Sigmoid colon (tissue), 7 donors: ENCODE results near the gene GRM7. TPM values are rescaled to one million over a fixed set of nuclear protein-coding genes. Genes with fewer than 3 reads are reported as not detected.

ENCODE experiments used
- DNase-seq: peaks from one replicate; pipeline ENCODE4 v3.0.0-alpha.2; 2019
- H3K27ac ChIP-seq, 4 donors: fragments of 200-600 bp; sonication (generic); one replicate each; pipeline ENCODE4 v1.5.1; 2016 to 2019; ENCODE audit warnings: mild to moderate bottlenecking in 1 of 4
- H3K27me3 ChIP-seq, 3 donors: fragments of 200-600 bp; sonication (generic); one replicate each; pipeline ENCODE4 v1.5.1; 2019; ENCODE audit warnings: mild to moderate bottlenecking in 1 of 3
- H3K36me3 ChIP-seq, 4 donors: fragments of 200-600 bp; sonication (generic); one replicate each; pipeline ENCODE4 v1.5.1; 2016 to 2019
- H3K4me1 ChIP-seq, 4 donors: fragments of 200-600 bp; sonication (generic); one replicate each; pipeline ENCODE4 v1.5.1; 2017 to 2019
- H3K4me3 ChIP-seq, 4 donors: fragments of 200-600 bp; sonication (generic); one replicate each; pipeline ENCODE4 v1.5.1; 2017 to 2019; ENCODE audit warnings: mild to moderate bottlenecking in 2 of 4, moderate library complexity in 1 of 4
- H3K9me3 ChIP-seq, 4 donors: fragments of 200-600 bp in 3 of 4; sonication (generic) in 3 of 4; one replicate each; pipeline versions ENCODE4 v1.5.1 to v1.6.1; 2013 to 2019
- EP300 ChIP-seq, 4 donors: sonication (generic); formaldehyde crosslinking; IDR thresholded peaks; one replicate each; pipeline ENCODE4 v1.6.1; 2017; ENCODE audit warnings: antibody characterized with exemption in 4 of 4
- POLR2A ChIP-seq, 2 donors: fragments of 450-650 bp; IDR thresholded peaks; one replicate each; pipeline ENCODE4 v1.6.1; 2016; ENCODE audit warnings: antibody characterized with exemption in 2 of 2, mild to moderate bottlenecking in 2 of 2, moderate library complexity in 2 of 2
- POLR2AphosphoS5 ChIP-seq, 4 donors: sonication (generic); formaldehyde crosslinking; IDR thresholded peaks; one replicate each; pipeline ENCODE4 v1.6.1; 2017; ENCODE audit warnings: antibody characterized with exemption in 4 of 4
- whole genome bisulfite sequencing, 2 donors: extraction: QIAGEN DNeasy Blood & Tissue Kit; methylation state at CpG; one replicate each; pipeline ENCODE4 v1.1.7; 2013; 5-methylcytosine and 5-hydroxymethylcytosine counted together
- intact Hi-C: fragments of 100-400 bp; cut with DNase I; formaldehyde crosslinking; loops from one replicate; pipeline ENCODE4 v1.15.1; 2023
- polyA plus RNA-seq, 3 donors: library from polyadenylated mRNA; stranded (reverse); fragments of 200-250 nt; gene quantifications; one replicate each; pipeline ENCODE4 v1.2.3, GENCODE V29; 2013
- total RNA-seq, 4 donors: library from RNA; depleted of rRNA; stranded (reverse); fragments of >200 nt; gene quantifications; one replicate each; pipeline ENCODE4 v1.1.0, GENCODE V29; 2016
- TF ChIP-seq, protein P1 (sequence below), 4 experiments: fragments of 450-650 bp in 3 of 4; fragments of 200-600 bp in 1 of 4; IDR thresholded peaks; one replicate each; pipeline ENCODE4 v1.5.1; 2016 to 2019; ENCODE audit warnings: antibody characterized with exemption in 4 of 4, mild to moderate bottlenecking in 3 of 4, moderate library complexity in 2 of 4
- donor health status: healthy with polysubstance abuse.
- donor health status: Bipolar disorder and iron deficiency.
- donor health status: healthy.

Gene GRM7
- total and polyA plus RNA-seq, 7 donors: 0.09 to 0.71 (median 0.22) TPM; not detected in 3

DNA sequence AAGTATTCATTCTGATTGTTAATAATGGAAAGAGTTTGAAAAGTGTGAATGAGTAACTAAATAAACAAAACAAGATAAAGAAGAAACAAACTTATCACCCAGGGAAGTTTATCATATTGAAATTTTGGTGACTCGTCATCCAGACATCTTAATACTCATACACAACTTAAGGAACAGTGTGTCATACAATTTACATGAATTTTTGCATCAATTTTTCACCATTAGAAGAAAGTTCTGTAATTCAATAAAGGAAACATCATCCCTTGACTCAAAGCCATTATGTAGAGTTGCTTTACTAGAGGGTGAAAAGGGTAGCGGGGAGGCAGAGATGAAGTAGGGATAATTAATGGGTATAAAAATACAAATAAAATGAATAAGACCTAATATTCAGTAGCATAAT lies 536.2 kb downstream of the GRM7 start:
- Histone ChIP-seq H3K36me3 (no peaks in the 10 kb centered on the region), H3K27me3 (no peaks in the 10 kb centered on the region), H3K4me3 (no peak overlapping the region), H3K9me3 (no peaks in the 10 kb centered on the region), H3K27ac (no peak overlapping the region), H3K4me1 (no peaks in the 10 kb centered on the region)
- no peak for DNase-seq
- intact Hi-C loops: no loop called here
- no peak for TF ChIP-seq EP300 (IDR thresholded peaks at IDR 0.05)
- 84 to 90% methylated on average over 2 of the region's 2 CpGs for WGBS, 2 donors

DNA sequence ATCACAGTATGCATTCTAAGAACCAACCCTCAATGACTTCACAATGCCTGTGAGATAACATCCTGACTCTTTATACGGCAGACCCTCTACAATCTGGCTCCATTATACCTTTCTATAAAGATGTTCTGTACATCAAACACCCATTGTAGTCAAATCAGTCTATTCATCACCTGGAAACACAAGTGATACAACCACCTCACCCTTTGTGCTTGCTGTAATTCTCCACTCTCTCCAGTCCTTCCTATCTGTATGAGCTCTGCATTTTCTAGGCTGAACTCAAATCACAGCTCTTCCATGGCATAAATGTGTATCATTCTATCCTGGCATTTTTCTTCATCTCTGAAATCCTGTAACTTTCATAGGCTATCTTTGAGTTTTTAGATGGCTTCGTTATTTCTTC lies 539.4 kb downstream of the GRM7 start:
- TF ChIP-seq POLR2AphosphoS5 (IDR thresholded peaks at IDR 0.05): no peak
- TF ChIP-seq EP300 (IDR thresholded peaks at IDR 0.05): no peak
- Histone ChIP-seq H3K27ac (no peak overlapping the region), H3K4me1 (no peaks in the 10 kb centered on the region), H3K27me3 (no peaks in the 10 kb centered on the region), H3K36me3 (no peaks in the 10 kb centered on the region), H3K4me3 (no peak overlapping the region), H3K9me3 (no peaks in the 10 kb centered on the region)
- 80 to 81% methylated on average over 2 of the region's 2 CpGs for WGBS, 2 donors
- no peak for DNase-seq
- intact Hi-C loops: no loop called here

DNA sequence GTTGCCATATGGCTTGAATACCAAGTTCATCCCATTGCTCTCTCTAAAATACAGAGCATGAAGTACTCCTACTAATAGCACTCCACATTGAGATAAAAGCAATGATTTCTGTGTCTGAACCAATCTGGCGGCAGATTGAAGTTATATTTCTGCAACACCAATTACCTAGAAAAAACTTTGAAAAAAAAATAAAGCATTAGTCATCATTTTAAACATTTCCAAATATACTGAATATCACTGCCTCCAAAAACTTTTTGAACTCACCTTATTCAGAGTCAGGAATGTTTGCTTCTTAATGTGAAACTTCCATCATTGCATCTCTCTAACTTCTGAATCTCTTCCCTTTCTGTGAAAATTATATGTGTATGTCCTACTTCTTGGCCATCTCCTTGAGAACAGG lies 540.5 kb downstream of the GRM7 start:
- no peaks in the 10 kb centered on the region for H3K4me1 ChIP-seq
- TF ChIP-seq EP300 (IDR thresholded peaks at IDR 0.05) (no peak), POLR2AphosphoS5 (IDR thresholded peaks at IDR 0.05) (no peak), POLR2A (IDR thresholded peaks at IDR 0.05) (no peak)
- TF ChIP-seq, protein P1, sequence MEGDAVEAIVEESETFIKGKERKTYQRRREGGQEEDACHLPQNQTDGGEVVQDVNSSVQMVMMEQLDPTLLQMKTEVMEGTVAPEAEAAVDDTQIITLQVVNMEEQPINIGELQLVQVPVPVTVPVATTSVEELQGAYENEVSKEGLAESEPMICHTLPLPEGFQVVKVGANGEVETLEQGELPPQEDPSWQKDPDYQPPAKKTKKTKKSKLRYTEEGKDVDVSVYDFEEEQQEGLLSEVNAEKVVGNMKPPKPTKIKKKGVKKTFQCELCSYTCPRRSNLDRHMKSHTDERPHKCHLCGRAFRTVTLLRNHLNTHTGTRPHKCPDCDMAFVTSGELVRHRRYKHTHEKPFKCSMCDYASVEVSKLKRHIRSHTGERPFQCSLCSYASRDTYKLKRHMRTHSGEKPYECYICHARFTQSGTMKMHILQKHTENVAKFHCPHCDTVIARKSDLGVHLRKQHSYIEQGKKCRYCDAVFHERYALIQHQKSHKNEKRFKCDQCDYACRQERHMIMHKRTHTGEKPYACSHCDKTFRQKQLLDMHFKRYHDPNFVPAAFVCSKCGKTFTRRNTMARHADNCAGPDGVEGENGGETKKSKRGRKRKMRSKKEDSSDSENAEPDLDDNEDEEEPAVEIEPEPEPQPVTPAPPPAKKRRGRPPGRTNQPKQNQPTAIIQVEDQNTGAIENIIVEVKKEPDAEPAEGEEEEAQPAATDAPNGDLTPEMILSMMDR (IDR thresholded peaks at IDR 0.05): no peak
- no peak overlapping the region for H3K4me3 ChIP-seq
- H3K36me3 ChIP-seq: no peaks in the 10 kb centered on the region
- no peak overlapping the region for H3K27ac ChIP-seq
- no peaks in the 10 kb centered on the region for H3K27me3 ChIP-seq
- 92% methylated on average over 1 of the region's 1 CpG for WGBS, 2 donors
- intact Hi-C loops: no loop called here
- DNase-seq: no peak
- H3K9me3 ChIP-seq: no peaks in the 10 kb centered on the region

DNA sequence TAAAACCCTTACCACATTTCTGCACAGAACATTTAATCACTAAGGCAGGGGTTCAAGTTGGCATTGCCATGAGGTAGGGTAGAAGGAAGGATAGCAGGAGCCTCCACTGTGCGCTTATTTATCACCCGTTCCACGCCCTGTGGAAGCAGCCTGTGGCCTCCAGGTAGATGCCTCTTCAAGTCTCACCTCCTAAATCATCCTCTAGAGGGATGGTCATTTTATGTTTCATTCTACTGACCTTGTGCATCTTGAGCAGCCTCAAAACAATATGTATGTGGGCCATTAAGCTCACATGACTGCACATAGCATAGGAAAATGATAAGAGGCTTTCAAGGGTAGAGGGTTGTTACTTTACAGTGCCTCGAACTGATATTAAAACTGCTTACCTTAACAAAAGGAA lies 546.2 kb downstream of the GRM7 start:
- H3K36me3 ChIP-seq: no peaks in the 10 kb centered on the region
- no peak overlapping the region for H3K27ac ChIP-seq
- H3K4me3 ChIP-seq: no peak overlapping the region
- WGBS, 2 donors: 68 to 87% methylated on average over 4 of the region's 4 CpGs
- DNase-seq: no peak
- H3K27me3 ChIP-seq: no peaks in the 10 kb centered on the region
- intact Hi-C loops: no loop called here
- H3K4me1 ChIP-seq: no peaks in the 10 kb centered on the region
- no peaks in the 10 kb centered on the region for H3K9me3 ChIP-seq
- TF ChIP-seq POLR2AphosphoS5 (IDR thresholded peaks at IDR 0.05) (no peak), POLR2A (IDR thresholded peaks at IDR 0.05) (no peak), EP300 (IDR thresholded peaks at IDR 0.05) (no peak)
- TF ChIP-seq, protein P1 (IDR thresholded peaks at IDR 0.05): no peak

DNA sequence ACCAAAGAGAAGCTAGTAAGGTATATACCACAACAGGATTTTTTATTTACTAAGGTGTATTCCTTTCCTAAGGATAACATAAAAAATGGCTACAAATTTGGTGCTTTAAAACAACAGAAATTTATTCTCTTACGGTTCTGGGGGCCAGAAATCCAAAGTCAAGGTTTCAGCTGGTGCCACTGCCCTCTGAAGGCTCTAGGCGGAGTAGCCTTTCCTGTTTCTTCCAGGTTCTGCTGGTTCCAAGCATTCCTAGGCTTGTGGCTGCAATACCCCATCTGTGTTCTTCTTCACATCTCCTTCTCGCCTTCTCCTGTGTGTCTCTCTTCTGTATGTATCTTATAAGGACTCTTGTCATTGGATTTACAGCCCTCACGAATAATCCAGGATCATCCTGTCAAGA lies 549.9 kb downstream of the GRM7 start:
- 81 to 87% methylated on average over 4 of the region's 4 CpGs for WGBS, 2 donors

DNA sequence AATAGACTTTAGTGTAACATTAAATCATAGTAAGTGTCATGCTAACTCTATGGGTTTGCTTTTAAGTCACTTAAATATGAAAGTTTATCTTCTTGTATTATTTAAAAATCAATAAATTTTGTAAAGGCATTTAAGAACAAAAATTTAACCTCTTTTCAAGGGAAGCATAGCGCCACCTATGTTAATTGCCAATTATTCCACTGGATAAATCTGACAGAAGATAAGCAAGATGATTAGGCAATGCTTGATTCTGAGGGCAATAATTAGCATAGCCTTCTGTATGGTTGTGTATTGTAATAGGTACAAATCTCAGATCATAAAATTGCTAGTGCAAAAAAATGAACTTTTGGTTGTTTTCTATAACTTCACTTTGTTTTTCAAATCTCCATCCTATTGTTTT lies 560.1 kb downstream of the GRM7 start:
- no peaks in the 10 kb centered on the region for H3K27me3 ChIP-seq
- peaks cover 0 to 3% (median 0%) of the 10 kb centered on the region in 4 donors for H3K9me3 ChIP-seq
- no peak overlapping the region for H3K4me3 ChIP-seq
- H3K27ac ChIP-seq: no peak overlapping the region
- intact Hi-C loops: no loop called here
- no peaks in the 10 kb centered on the region for H3K36me3 ChIP-seq
- no peaks in the 10 kb centered on the region for H3K4me1 ChIP-seq
- WGBS, 2 donors: 89% methylated on average over 1 of the region's 1 CpG
- TF ChIP-seq EP300 (IDR thresholded peaks at IDR 0.05): no peak
- no peak for DNase-seq

More for the DNA sequence above, 549.9 kb downstream of the GRM7 start:
- Histone ChIP-seq H3K36me3 (no peaks in the 10 kb centered on the region), H3K9me3 (no peaks in the 10 kb centered on the region), H3K27me3 (no peaks in the 10 kb centered on the region), H3K4me3 (no peak overlapping the region), H3K4me1 (no peaks in the 10 kb centered on the region), H3K27ac (no peak overlapping the region)
- TF ChIP-seq POLR2AphosphoS5 (IDR thresholded peaks at IDR 0.05) (no peak), POLR2A (IDR thresholded peaks at IDR 0.05) (no peak), EP300 (IDR thresholded peaks at IDR 0.05) (no peak)
- DNase-seq: no peak
- intact Hi-C loops: no loop called here

DNA sequence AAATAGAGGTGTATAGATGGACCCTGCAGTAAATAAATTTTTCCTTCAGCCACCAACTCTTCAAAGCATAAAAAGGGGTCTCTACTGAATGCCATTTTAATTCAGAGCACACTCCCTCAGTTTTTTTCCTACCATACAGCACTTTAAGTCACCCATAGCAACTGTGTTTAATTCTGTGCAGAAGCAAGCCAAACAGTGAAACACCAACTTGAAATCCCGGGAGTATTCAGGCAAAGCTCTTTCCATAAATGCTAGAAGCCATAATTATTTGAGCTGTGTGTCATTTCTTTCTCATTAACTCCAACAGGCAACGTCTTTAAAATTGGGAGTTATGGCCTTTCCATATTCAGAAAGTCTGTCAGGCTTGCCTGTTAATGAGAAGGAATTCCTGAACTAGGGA lies 562.1 kb downstream of the GRM7 start:
- no peaks in the 10 kb centered on the region for H3K27me3 ChIP-seq
- H3K9me3 ChIP-seq: peaks cover 0 to 3% (median 0%) of the 10 kb centered on the region in 4 donors
- no peak for DNase-seq
- no peaks in the 10 kb centered on the region for H3K36me3 ChIP-seq
- intact Hi-C loops: no loop called here
- no peak overlapping the region for H3K27ac ChIP-seq
- H3K4me3 ChIP-seq: no peak overlapping the region
- WGBS, 2 donors: 58 to 68% methylated on average over 2 of the region's 2 CpGs
- H3K4me1 ChIP-seq: no peaks in the 10 kb centered on the region
- TF ChIP-seq POLR2A (IDR thresholded peaks at IDR 0.05) (no peak), EP300 (IDR thresholded peaks at IDR 0.05) (no peak), POLR2AphosphoS5 (IDR thresholded peaks at IDR 0.05) (no peak)
- TF ChIP-seq, protein P1 (IDR thresholded peaks at IDR 0.05): no peak
